NCI-H446 treated with DMSO at 0.1 percent for 48 hours (cell line): Measurements from ENCODE around the gene ABCD3.
"Not testable (repeated sequence)": the region's sequence is repeated elsewhere in the genome, so short reads cannot be mapped to it uniquely, and the experiment has no call there.

Experiments
- DNase-seq: peaks from one replicate; lab custom pipeline; 2025; lab: John Stamatoyannopoulos, UW

ABCD3 gene

GRCh38 chr1:94416901-94417727, 1.1 kb upstream of the ABCD3 start:
- DNase-seq, result peak; percentile 25

- no peak for DNase-seq
Measured at GRCh38 chr1:94417728-94417977, 536 bp upstream of the ABCD3 start.

- peak; percentile 15 for DNase-seq
Measured at GRCh38 chr1:94418664-94419655, 771 bp downstream of the ABCD3 start.

DNA sequence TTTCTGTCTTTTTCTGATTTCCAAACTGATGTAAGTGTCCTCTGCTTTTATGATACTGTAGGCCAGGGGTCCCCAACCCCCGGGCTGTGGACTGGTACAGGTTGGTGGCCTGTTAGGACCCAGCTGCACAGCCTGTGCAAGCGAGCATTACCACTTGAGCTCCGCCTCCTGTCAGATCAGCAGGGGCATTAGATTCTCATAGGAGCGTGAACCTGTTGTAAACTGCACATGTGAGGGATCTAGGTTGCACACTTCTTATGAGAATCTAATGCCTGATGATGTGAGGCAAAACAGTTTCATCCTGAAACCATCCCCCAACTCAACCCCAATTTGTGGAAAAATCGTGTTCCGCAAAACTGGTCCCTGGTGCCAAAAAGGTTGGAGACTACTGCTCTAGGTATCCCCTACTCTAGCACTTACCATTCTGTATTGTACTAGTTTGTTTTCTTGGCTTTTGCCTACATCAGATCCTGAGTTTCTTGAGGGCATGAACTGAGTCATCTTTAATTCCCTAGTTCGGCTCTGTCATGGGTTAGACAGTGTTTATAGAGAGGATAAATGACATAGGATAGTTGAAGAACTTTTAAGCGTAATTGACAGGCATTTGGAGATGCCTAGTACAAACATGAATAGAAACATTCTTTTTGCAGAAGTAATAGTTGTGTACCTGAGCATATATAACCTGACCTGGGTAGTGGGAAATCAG, 4.1 kb downstream of the ABCD3 start:
- DNase-seq, result no peak

GRCh38 chr1:94425821-94426484, 7.8 kb downstream of the ABCD3 start:
- no peak for DNase-seq

DNA sequence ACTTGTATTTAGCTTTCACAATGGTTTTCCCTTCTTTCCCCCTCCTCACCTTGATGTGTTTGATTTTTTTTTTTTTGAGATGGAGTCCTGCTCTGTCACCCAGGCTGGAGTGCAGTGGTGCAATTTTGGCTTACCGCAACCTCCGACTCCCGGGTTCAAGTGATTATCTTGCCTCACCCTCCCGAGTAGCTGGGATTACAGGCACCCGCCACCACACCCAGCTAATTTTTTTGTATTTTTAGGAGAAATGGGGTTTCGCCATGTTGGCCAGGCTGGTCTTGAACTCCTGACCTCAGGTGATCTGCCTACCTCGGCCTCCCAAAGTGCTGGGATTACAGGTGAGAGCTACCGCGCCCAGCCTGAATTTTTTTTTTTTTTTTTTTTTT, 8.3 kb downstream of the ABCD3 start:
- DNase-seq, result not testable (repeated sequence)

DNA sequence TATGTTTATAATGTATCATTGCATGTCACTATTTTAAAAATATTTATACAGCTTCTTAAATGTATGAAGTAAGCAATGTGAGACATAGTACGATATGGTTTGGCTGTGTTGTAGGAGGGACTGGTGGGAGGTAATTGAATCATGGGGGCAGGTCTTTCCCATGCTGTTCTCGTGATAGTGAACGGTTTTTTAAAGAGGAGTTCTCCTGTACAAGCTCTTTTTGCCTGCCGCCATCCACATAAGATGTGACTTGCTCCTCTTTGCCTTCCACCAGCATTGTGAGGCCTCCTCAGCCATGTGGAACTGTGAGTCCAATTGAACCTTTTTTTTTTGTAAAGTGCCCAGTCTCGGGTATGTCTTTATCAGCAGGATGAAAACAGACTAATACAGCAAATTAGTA, 10.3 kb downstream of the ABCD3 start:
- DNase-seq, result no peak

GRCh38 chr1:94428927-94429528, 10.8 kb downstream of the ABCD3 start:
- not testable (repeated sequence) for DNase-seq

DNA sequence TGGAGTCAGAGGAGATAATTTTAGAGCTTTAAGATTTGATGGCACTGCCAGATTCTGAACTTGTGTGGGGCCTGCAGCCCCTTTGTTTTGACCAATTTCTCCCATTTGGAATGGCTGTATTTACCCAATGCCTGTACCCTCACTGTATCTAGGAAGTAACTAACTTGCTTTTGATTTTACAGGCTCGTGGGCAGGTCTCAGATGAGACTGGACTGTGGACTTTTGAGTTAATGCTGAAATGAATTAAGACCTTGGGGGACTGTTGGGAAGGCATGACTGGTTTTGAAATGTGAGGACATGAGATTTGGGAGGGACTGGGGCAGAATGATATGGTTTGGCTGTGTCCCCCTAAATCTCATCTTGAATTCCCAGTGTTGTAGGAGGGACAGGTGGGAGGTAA, 11.9 kb downstream of the ABCD3 start:
- DNase-seq, result not testable (repeated sequence)

DNA sequence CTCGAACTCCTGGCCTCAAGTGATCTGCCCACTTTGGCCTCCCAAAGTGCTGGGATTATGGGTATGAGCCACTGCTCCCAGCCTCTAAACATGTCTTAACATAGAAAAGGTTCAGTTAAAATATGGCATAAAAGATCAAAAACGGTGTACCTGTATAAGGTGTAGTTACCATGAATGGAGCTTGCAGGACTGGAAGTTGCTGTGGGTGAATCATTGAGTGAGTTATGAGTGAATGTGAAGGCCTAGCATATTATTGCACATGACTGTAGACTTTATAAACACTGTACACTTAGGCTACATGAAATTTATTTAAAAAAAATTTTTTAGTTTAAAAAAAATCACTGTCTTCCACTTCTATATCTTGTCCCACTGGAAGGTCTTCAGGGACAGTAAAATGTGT, 15.7 kb downstream of the ABCD3 start:
- no peak for DNase-seq

- no peak for DNase-seq
Measured at GRCh38 chr1:94434365-94435045, 16.3 kb downstream of the ABCD3 start.

GRCh38 chr1:94438692-94439276, 20.6 kb downstream of the ABCD3 start:
- no peak for DNase-seq

- DNase-seq, result no peak
Measured at GRCh38 chr1:94440088-94440487, 21.9 kb downstream of the ABCD3 start.

DNA sequence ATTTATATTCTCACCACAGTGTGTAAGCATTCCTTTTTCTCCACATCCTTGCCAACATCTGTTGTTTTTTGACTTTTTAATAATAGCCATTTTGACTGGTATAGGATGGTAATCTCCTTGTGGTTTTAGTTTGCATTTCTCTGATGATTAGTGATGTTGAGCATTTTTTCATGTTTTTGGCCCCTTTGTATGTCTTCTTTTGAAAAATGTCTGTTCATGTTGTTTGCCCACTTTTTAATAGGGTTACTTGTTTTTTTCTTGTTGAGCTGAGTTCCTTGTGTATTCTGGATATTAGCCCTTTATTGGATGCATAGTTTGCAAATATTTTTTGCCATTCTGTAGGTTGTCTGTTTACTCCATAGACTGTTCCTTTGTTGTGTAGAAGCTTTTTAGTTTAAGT, 24.9 kb downstream of the ABCD3 start:
- DNase-seq, result not testable (repeated sequence)

DNA sequence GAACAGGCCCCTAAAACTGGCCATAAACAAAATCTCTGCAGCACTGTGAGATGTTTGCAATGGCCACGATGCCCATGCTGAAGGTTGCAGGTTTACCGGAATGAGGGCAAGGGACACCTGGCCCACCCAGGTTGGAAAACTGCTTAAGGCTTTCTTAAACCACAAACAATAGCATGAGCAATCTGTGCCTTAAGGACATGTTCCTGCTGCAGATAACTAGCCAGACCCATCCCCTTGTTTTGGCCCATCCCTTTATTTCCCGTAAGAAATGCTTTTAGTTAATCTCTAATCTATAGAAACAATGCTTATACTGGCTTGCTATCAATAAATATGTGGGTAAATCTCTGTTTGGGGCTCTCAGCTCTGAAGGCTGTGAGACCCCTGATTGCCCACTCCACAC, 26.6 kb downstream of the ABCD3 start:
- DNase-seq, result not testable (repeated sequence)

- DNase-seq, result not testable (repeated sequence)
Measured at GRCh38 chr1:94445733-94446132, 27.5 kb downstream of the ABCD3 start.

- DNase-seq, result not testable (repeated sequence)
Measured at GRCh38 chr1:94446177-94446576, 28.0 kb downstream of the ABCD3 start.

- DNase-seq, result not testable (repeated sequence)
Measured at GRCh38 chr1:94448741-94449140, 30.6 kb downstream of the ABCD3 start.

- no peak for DNase-seq
Measured at GRCh38 chr1:94456736-94457135, 38.5 kb downstream of the ABCD3 start.

- DNase-seq, result no peak
Measured at GRCh38 chr1:94462606-94463005, 44.4 kb downstream of the ABCD3 start.
